ENCODE data around the gene B3GAT1. TPM values are rescaled to one million over a fixed set of nuclear protein-coding genes. Genes with fewer than 3 reads are reported as not detected.
"Not testable (repeated sequence)": the region's sequence is repeated elsewhere in the genome, so short reads cannot be mapped to it uniquely, and the experiment has no call there.

B3GAT1 gene
- total RNA-seq, 1 experiment from 2014 or later: not detected

DNA sequence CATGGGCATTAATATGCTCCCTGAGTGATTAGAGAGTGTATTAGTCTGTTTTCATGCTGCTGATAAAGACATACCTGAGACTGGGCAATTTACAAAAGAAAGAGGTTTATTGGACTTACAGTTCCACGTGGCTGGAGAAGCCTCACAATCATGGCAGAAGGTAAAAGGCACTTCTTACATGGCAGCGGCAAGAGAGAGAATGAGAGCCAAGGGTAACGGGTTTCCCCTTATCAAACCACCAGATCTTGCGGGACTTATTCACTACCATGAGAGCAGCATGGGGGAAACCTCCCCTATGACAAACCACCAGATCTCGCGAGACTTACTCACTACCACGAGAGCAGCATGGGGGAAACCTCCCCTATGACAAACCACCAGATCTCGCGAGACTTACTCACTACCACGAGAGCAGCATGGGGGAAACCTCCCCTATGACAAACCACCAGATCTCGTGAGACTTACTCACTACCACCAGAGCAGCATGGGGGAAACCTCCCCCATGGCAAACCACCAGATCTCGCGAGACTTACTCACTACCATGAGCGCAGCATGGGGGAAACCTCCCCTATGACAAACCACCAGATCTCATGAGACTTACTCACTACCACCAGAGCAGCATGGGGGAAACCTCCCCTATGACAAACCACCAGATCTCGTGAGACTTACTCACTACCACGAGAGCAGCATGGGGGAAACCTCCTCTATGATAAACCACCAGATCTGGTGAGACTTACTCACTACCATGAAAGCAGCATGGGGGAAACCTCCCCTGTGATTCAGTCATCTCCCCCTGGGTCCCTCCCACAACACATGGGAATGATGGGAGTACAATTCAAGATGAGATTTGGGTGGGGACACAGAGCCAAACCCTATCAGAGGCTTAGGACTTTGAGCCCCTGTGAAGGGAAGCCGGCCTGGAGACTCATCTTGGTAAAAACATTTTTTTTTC is 32.4 kb upstream of the B3GAT1 start:
- BruUV-seq (replicated peaks); H3K9me3 ChIP-seq (ENCODE audit: control insufficient read depth in 1 of 2, insufficient read depth in 1 of 2, low read depth in 1 of 2, low read length in 2 of 2); POLR2A ChIA-PET; H3K4me2 ChIP-seq (ENCODE audit: low read length); H3K9me2 ChIP-seq (ENCODE audit: insufficient read depth); CTCF ChIA-PET; DNase-seq (ENCODE audit: low read depth, low spot score); H3K9ac ChIP-seq (ENCODE audit: low read length); ATAC-seq; H3K4me3 ChIP-seq (replicated peaks in 1 of 2; ENCODE audit: low read depth in 1 of 2, low read length in 2 of 2); RAD21 ChIA-PET (ENCODE audit: low non-redundant PET in 1 of 2, low total read pairs in 2 of 2, uncharacterized antibody in 2 of 2, unreplicated experiment in 2 of 2); H2AFZ ChIP-seq (ENCODE audit: low read depth, low read length, poor library complexity, severe bottlenecking); H3K27ac ChIP-seq (ENCODE audit: low read depth, low read length); intact Hi-C loops (cut with micrococcal nuclease); H3K36me3 ChIP-seq (ENCODE audit: control insufficient read depth in 1 of 2, insufficient read depth in 2 of 2, low read length in 2 of 2); H3K79me2 ChIP-seq (ENCODE audit: insufficient read depth, low read length); H4K20me1 ChIP-seq (ENCODE audit: insufficient read depth); H3K4me1 ChIP-seq (ENCODE audit: control insufficient read depth in 1 of 2, insufficient read depth in 2 of 2, low read length in 2 of 2); H3K27me3 ChIP-seq (ENCODE audit: insufficient read depth, low read length): not testable (repeated sequence)

DNA sequence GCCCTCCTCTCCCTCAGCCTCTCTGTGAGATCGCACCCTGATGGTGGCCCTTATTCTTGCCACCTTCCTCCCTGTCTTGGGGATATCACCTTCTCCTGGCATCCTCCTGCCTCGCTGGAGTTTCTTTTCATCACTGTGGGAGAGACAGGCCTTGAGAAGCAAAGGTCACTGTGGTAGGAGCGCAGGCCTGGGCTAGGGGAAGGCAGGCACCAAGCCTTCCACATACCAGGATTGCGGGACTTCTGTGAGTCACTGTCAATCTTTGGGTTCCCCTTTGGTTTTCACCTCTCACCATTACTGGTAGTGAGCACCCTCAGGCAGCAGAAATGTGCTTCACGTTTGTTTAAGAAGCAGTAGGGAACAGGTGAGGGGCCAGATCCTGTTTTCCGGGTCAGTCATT is 31.2 kb upstream of the B3GAT1 start:
- POLR2A ChIA-PET: no interaction called here
- no TSS peak for BruUV-seq (replicated peaks)
- TF ChIP-seq TCF7L2 (IDR thresholded peaks at IDR 0.05; ENCODE audit: borderline replicate concordance, extremely low read depth, insufficient read depth, insufficient read length) (no peak), POLR2A (IDR thresholded peaks at IDR 0.05; ENCODE audit: borderline replicate concordance, extremely low read depth, insufficient read depth, insufficient read length) (no peak), SP1 (IDR thresholded peaks at IDR 0.05; ENCODE audit: low read depth) (no peak), EZH2 (IDR thresholded peaks at IDR 0.05) (no peak), POLR2AphosphoS5 (IDR thresholded peaks at IDR 0.05; ENCODE audit: low read depth, low read length) (no peak), YY1 (IDR thresholded peaks at IDR 0.05; ENCODE audit: extremely low read depth, insufficient replicate concordance, low read depth, low read length) (no peak), EZH2phosphoT487 (IDR thresholded peaks at IDR 0.05; ENCODE audit: borderline replicate concordance) (no peak), FOSL1 (IDR thresholded peaks at IDR 0.05; ENCODE audit: low read depth) (no peak), ELF1 (IDR thresholded peaks at IDR 0.05; ENCODE audit: borderline replicate concordance, low read depth) (no peak), SIN3A (IDR thresholded peaks at IDR 0.05; ENCODE audit: low read depth) (no peak), RAD21 (IDR thresholded peaks at IDR 0.05; ENCODE audit: low read depth) (no peak), CEBPB (IDR thresholded peaks at IDR 0.05; ENCODE audit: low read depth) (no peak), ZFX (IDR thresholded peaks at IDR 0.05) (no peak)
- TF ChIP-seq, protein P1, sequence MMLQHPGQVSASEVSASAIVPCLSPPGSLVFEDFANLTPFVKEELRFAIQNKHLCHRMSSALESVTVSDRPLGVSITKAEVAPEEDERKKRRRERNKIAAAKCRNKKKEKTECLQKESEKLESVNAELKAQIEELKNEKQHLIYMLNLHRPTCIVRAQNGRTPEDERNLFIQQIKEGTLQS (IDR thresholded peaks at IDR 0.05): no peak
- TF ChIP-seq, protein P2, sequence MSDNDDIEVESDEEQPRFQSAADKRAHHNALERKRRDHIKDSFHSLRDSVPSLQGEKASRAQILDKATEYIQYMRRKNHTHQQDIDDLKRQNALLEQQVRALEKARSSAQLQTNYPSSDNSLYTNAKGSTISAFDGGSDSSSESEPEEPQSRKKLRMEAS (IDR thresholded peaks at IDR 0.05): no peak
- TF ChIP-seq, protein P3, sequence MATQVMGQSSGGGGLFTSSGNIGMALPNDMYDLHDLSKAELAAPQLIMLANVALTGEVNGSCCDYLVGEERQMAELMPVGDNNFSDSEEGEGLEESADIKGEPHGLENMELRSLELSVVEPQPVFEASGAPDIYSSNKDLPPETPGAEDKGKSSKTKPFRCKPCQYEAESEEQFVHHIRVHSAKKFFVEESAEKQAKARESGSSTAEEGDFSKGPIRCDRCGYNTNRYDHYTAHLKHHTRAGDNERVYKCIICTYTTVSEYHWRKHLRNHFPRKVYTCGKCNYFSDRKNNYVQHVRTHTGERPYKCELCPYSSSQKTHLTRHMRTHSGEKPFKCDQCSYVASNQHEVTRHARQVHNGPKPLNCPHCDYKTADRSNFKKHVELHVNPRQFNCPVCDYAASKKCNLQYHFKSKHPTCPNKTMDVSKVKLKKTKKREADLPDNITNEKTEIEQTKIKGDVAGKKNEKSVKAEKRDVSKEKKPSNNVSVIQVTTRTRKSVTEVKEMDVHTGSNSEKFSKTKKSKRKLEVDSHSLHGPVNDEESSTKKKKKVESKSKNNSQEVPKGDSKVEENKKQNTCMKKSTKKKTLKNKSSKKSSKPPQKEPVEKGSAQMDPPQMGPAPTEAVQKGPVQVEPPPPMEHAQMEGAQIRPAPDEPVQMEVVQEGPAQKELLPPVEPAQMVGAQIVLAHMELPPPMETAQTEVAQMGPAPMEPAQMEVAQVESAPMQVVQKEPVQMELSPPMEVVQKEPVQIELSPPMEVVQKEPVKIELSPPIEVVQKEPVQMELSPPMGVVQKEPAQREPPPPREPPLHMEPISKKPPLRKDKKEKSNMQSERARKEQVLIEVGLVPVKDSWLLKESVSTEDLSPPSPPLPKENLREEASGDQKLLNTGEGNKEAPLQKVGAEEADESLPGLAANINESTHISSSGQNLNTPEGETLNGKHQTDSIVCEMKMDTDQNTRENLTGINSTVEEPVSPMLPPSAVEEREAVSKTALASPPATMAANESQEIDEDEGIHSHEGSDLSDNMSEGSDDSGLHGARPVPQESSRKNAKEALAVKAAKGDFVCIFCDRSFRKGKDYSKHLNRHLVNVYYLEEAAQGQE (IDR thresholded peaks at IDR 0.05; ENCODE audit: low read depth): no peak
- Histone ChIP-seq H3K9me3 (ENCODE audit: control insufficient read depth in 1 of 2, insufficient read depth in 1 of 2, low read depth in 1 of 2, low read length in 2 of 2) (no peaks in the 10 kb centered on the region), H3K4me2 (ENCODE audit: low read length) (no peak overlapping the region), H3K9ac (ENCODE audit: low read length) (no peak overlapping the region), H3K4me1 (ENCODE audit: control insufficient read depth in 1 of 2, insufficient read depth in 2 of 2, low read length in 2 of 2) (no peaks in the 10 kb centered on the region), H3K79me2 (ENCODE audit: insufficient read depth, low read length) (no peaks in the 10 kb centered on the region), H3K4me3 (replicated peaks in 1 of 2; ENCODE audit: low read depth in 1 of 2, low read length in 2 of 2) (no peak overlapping the region), H3K36me3 (ENCODE audit: control insufficient read depth in 1 of 2, insufficient read depth in 2 of 2, low read length in 2 of 2) (no peaks in the 10 kb centered on the region; a peak in 1 of 4 replicates), H2AFZ (ENCODE audit: low read depth, low read length, poor library complexity, severe bottlenecking) (no peak overlapping the region), H4K20me1 (ENCODE audit: insufficient read depth) (no peaks in the 10 kb centered on the region), H3K9me2 (ENCODE audit: insufficient read depth) (no peaks in the 10 kb centered on the region), H3K27ac (ENCODE audit: low read depth, low read length) (no peak overlapping the region), H3K27me3 (ENCODE audit: insufficient read depth, low read length) (no peaks in the 10 kb centered on the region)
- no peak for ATAC-seq
- RAD21 ChIA-PET (ENCODE audit: low non-redundant PET in 1 of 2, low total read pairs in 2 of 2, uncharacterized antibody in 2 of 2, unreplicated experiment in 2 of 2): no interaction called here
- CTCF ChIA-PET: no interaction called here
- intact Hi-C loops (cut with micrococcal nuclease): no loop called here
- no peak for DNase-seq (ENCODE audit: low read depth, low spot score)

All from HCT116 (cell line).